A673 (cell line): ENCODE results near the gene HS3ST4. TPM values are rescaled to one million over a fixed set of nuclear protein-coding genes. Genes with fewer than 3 reads are reported as not detected.

ENCODE experiments used
- BruUV-seq: library from RNA; stranded (reverse); fragments of 400-500 nt; replicated peaks from 2 replicates; lab custom pipeline; 2021; lab: Mats Ljungman, UMichigan
- CTCF ChIA-PET: fragments of 300-600 bp; sonication (Branson Sonifier 250); formaldehyde crosslinking; loops from one replicate; lab custom pipeline; 2022; ENCODE audit warnings: antibody characterized with exemption; lab: Charles Lee
- POLR2A ChIA-PET: fragments of 300-600 bp; sonication (Branson Sonifier 250); formaldehyde crosslinking; loops from one replicate; lab custom pipeline; 2022; ENCODE audit warnings: antibody characterized with exemption; ENCODE audit not compliant: low non-redundant PET; lab: Charles Lee
- DNase-seq: peaks from one replicate; pipeline ENCODE4 v3.0.0-alpha.2; 2015; ENCODE audit warnings: low spot score
- H3K27ac ChIP-seq: fragments of 200-600 bp; sonication (generic); 2 replicates; pipeline ENCODE4 v1.5.1; 2016; ENCODE audit warnings: mixed run types, low read depth, mild to moderate bottlenecking, mixed read lengths, antibody characterized with exemption, low read length; ENCODE audit not compliant: poor library complexity, severe bottlenecking
- H3K27me3 ChIP-seq: fragments of 200-600 bp; sonication (generic); replicated peaks from 2 replicates; pipeline ENCODE4 v1.6.1; 2017; ENCODE audit warnings: mixed run types, low read depth, mild to moderate bottlenecking, mixed read lengths, antibody characterized with exemption, low read length; ENCODE audit not compliant: insufficient read depth, poor library complexity
- H3K36me3 ChIP-seq: fragments of 200-600 bp; sonication (generic); 2 replicates; pipeline ENCODE4 v1.6.1; 2016; ENCODE audit warnings: mixed run types, mild to moderate bottlenecking, mixed read lengths, antibody characterized with exemption, low read length; ENCODE audit not compliant: insufficient read depth, poor library complexity, severe bottlenecking
- H3K4me1 ChIP-seq: fragments of 200-600 bp; sonication (generic); 2 replicates; pipeline ENCODE4 v1.6.1; 2017; ENCODE audit warnings: mixed run types, mild to moderate bottlenecking, mixed read lengths, antibody characterized with exemption, low read length; ENCODE audit not compliant: insufficient read depth, poor library complexity, severe bottlenecking
- H3K4me3 ChIP-seq: fragments of 200-600 bp; sonication (generic); 2 replicates; pipeline ENCODE4 v1.5.1; 2016; ENCODE audit warnings: low read depth, mixed run types, mild to moderate bottlenecking, mixed read lengths, low read length; ENCODE audit not compliant: poor library complexity, severe bottlenecking
- H3K9me3 ChIP-seq: fragments of 200-600 bp; sonication (generic); 2 replicates; pipeline ENCODE4 v1.6.1; 2016; ENCODE audit warnings: mixed run types, low read depth, mild to moderate bottlenecking, mixed read lengths, antibody characterized with exemption, low read length; ENCODE audit not compliant: poor library complexity, severe bottlenecking
- EZH2 ChIP-seq: fragments of 200-600 bp; sonication (generic); IDR thresholded peaks from 2 replicates; pipeline ENCODE4 v1.6.1; 2017; ENCODE audit warnings: borderline replicate concordance, low read depth, mild to moderate bottlenecking, mixed read lengths, antibody characterized with exemption, low read length; ENCODE audit not compliant: poor library complexity, severe bottlenecking
- intact Hi-C: fragments of 100-400 bp; cut with micrococcal nuclease; formaldehyde crosslinking; loops from one replicate; pipeline ENCODE4 v1.10.0; 2022; ENCODE audit not compliant: unreplicated experiment
- total RNA-seq: library from RNA; stranded (reverse); gene quantifications from 2 replicates; pipeline ENCODE4 v1.2.3, GENCODE V29; 2021
- TF ChIP-seq, protein P1 (sequence below): fragments of 300-800, 200-600 bp; sonication (generic); conservative IDR thresholded peaks from 2 replicates; pipeline ENCODE4 v1.5.1; 2017; ENCODE audit warnings: low read depth, mild to moderate bottlenecking, antibody characterized with exemption, low read length, moderate library complexity, mixed read lengths

The HS3ST4 gene
- total RNA-seq, 1 experiment from 2014 or later, result 33.5 TPM

DNA sequence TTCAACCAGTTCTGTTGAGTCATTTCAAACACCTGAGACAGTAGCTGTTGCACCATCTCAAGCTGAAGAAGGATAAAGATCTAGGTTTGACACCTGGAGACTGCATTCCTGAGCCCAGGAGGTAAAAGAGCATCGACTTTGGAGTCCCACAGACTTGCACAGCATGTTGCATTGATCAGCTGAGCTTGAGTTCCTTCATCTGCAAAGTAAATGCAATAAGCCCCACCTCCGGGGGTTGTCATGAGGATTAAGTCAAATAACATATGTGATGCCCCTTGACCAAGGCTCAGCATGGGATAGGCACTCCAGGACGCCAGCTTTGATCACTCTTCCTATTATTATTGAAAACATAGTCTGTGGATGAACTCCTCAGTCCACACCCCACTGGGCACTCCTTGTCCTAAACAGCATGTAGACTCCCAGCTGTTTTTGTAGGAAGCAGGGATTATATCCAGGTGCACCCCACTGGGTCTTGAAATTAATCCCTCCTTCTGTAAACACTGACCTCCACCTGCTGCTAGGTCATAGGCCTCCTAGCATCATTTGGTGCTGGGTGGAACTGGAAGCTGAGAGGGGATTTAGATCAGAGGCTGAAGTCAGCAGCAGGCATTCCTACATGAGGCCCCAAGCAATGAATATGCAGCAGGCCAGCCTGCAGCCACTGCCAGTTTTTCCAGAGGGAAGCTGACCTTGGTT, 259.0 kb downstream of the HS3ST4 start:
- H3K27ac ChIP-seq, result no peak overlapping the region
- BruUV-seq, result no TSS peak
- TF ChIP-seq, protein P1, sequence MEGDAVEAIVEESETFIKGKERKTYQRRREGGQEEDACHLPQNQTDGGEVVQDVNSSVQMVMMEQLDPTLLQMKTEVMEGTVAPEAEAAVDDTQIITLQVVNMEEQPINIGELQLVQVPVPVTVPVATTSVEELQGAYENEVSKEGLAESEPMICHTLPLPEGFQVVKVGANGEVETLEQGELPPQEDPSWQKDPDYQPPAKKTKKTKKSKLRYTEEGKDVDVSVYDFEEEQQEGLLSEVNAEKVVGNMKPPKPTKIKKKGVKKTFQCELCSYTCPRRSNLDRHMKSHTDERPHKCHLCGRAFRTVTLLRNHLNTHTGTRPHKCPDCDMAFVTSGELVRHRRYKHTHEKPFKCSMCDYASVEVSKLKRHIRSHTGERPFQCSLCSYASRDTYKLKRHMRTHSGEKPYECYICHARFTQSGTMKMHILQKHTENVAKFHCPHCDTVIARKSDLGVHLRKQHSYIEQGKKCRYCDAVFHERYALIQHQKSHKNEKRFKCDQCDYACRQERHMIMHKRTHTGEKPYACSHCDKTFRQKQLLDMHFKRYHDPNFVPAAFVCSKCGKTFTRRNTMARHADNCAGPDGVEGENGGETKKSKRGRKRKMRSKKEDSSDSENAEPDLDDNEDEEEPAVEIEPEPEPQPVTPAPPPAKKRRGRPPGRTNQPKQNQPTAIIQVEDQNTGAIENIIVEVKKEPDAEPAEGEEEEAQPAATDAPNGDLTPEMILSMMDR, result no peak
- TF ChIP-seq EZH2, result no peak
- H3K4me3 ChIP-seq, result no peak overlapping the region
- ChIA-PET POLR2A (no interaction called here), CTCF (no interaction called here)
- H3K9me3 ChIP-seq, result no peaks in the 10 kb centered on the region
- H3K27me3 ChIP-seq, result no peaks in the 10 kb centered on the region
- intact Hi-C loops, result no loop called here
- DNase-seq, result peak; percentile 25
- no peaks in the 10 kb centered on the region for H3K4me1 ChIP-seq
- no peaks in the 10 kb centered on the region for H3K36me3 ChIP-seq

DNA sequence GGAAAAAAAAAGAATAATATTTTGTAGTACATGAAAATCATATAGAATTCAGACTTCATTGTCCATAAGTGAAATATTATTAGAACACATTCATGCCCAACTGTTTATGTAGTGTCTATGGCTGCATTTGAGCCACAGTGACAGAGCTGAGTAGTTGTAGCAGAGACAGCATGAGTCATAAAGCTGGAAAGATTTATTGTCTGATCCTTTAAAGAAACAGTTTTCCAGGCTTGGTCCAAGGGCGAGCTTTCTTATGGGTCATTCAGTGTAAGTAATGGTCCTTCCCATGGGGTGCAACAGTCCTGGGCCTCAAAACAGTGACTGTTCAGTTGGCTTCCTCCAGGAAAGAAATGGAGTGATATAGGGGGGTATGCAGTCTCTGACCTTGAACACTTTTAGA, 260.2 kb downstream of the HS3ST4 start:
- intact Hi-C loops, result no loop called here
- CTCF ChIA-PET, result no interaction called here

GRCh38 chr16:25952983-25953382, 261.2 kb downstream of the HS3ST4 start:
- Histone ChIP-seq H3K27me3 (no peaks in the 10 kb centered on the region), H3K4me1 (no peaks in the 10 kb centered on the region), H3K9me3 (no peaks in the 10 kb centered on the region), H3K27ac (no peak overlapping the region), H3K36me3 (no peaks in the 10 kb centered on the region), H3K4me3 (no peak overlapping the region)
- BruUV-seq, result no TSS peak
- intact Hi-C loops, result no loop called here
- POLR2A ChIA-PET, result no interaction called here
- CTCF ChIA-PET, result no interaction called here
- no peak for TF ChIP-seq EZH2
- no peak for DNase-seq

More for the DNA sequence above, 260.2 kb downstream of the HS3ST4 start:
- no peak for DNase-seq
- no peaks in the 10 kb centered on the region for H3K4me1 ChIP-seq
- H3K27ac ChIP-seq, result no peak overlapping the region
- TF ChIP-seq, protein P1, result no peak
- no peaks in the 10 kb centered on the region for H3K36me3 ChIP-seq
- POLR2A ChIA-PET, result no interaction called here
- BruUV-seq, result no TSS peak
- no peak overlapping the region for H3K4me3 ChIP-seq
- no peaks in the 10 kb centered on the region for H3K27me3 ChIP-seq
- H3K9me3 ChIP-seq, result no peaks in the 10 kb centered on the region

- no TSS peak for BruUV-seq
- no peak for DNase-seq
Measured at GRCh38 chr16:25957707-25958106, 265.9 kb downstream of the HS3ST4 start.

More at GRCh38 chr16:25957707-25958106, 265.9 kb downstream of the HS3ST4 start:
- Histone ChIP-seq H3K27me3 (no peaks in the 10 kb centered on the region), H3K9me3 (no peaks in the 10 kb centered on the region), H3K4me1 (no peaks in the 10 kb centered on the region), H3K36me3 (no peaks in the 10 kb centered on the region), H3K27ac (no peak overlapping the region), H3K4me3 (no peak overlapping the region)
- intact Hi-C loops, result no loop called here
- ChIA-PET POLR2A (no interaction called here), CTCF (no interaction called here)
- TF ChIP-seq, protein P1, result no peak
- no peak for TF ChIP-seq EZH2
